ENCODE data around the gene FER. TPM values are rescaled to one million over a fixed set of nuclear protein-coding genes. Genes with fewer than 3 reads are reported as not detected.

The FER gene
- total RNA-seq, 1 experiment from 2014 or later = 18.0 TPM

DNA sequence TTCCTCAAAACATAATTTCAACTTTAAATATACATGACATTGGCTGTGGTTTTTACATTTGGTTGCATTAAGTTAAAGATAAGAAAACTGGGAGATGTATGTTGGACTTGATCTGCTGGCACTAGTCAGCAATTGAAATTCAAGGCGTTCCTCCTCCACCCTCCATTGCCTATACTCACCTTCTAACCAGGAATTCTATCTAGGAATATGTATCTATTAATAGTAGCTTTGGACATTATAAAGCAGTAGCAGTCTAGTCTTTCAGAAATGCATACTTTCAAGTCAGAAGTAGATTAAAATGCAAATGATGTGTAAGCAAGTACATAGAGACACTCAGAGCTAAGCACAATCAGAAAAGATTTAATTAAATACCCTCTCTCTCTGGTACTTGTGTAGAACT lies 24.9 kb downstream of the FER start:
- Histone ChIP-seq H3K9me3 (ENCODE audit: control insufficient read depth, low read depth, low read length) (no peaks in the 10 kb centered on the region), H2AK5ac (ENCODE audit: insufficient read length, low read length) (no peak overlapping the region), H3T11ph (ENCODE audit: low read length) (no peak overlapping the region), H3K56ac (ENCODE audit: insufficient read length, low read depth, low read length) (no peak overlapping the region), H3K4me2 (ENCODE audit: insufficient read depth, insufficient read length, low read length) (no peak overlapping the region), H3K18ac (ENCODE audit: insufficient read length, low read depth, low read length) (no peak overlapping the region), H4K91ac (ENCODE audit: insufficient read length, low read depth, low read length) (no peak overlapping the region), H4K5ac (ENCODE audit: insufficient read length, low read depth, low read length) (no peak overlapping the region), H3K79me1 (ENCODE audit: insufficient read depth, low read depth, low read length, poor library complexity, severe bottlenecking) (peaks cover 3% of the 10 kb centered on the region), H3K23me2 (ENCODE audit: insufficient read length, low read depth, low read length, poor library complexity, severe bottlenecking) (no peaks in the 10 kb centered on the region), H3K4ac (ENCODE audit: low read depth, low read length) (no peak overlapping the region), H3K4me1 (ENCODE audit: insufficient read depth, low read length) (no peaks in the 10 kb centered on the region; the same call in 1 of the 2 replicates), H3K27ac (ENCODE audit: insufficient read length, low read depth, low read length) (no peak overlapping the region), H3K23ac (ENCODE audit: insufficient read length, low read depth, low read length) (no peak overlapping the region), H2AFZ (ENCODE audit: low read length) (no peak overlapping the region), H2BK12ac (ENCODE audit: insufficient read length, low read depth, low read length) (no peak overlapping the region), H3K79me2 (ENCODE audit: insufficient read depth, low read length) (no peaks in the 10 kb centered on the region; the same call in 1 of the 2 replicates), H2BK5ac (ENCODE audit: insufficient read length, low read length) (no peak overlapping the region), H2BK20ac (ENCODE audit: low read depth, low read length, poor library complexity, severe bottlenecking) (no peak overlapping the region), H3K14ac (ENCODE audit: insufficient read depth, low read length) (no peak overlapping the region), H4K8ac (replicated peaks; ENCODE audit: insufficient read length, low read depth, low read length) (no peak overlapping the region), H2BK120ac (ENCODE audit: low read depth, low read length, poor library complexity, severe bottlenecking) (no peak overlapping the region), H4K20me1 (ENCODE audit: control insufficient read depth, insufficient read depth, insufficient read length) (no peaks in the 10 kb centered on the region), H3K27me3 (ENCODE audit: insufficient read depth, low read length) (no peaks in the 10 kb centered on the region), H3K9ac (ENCODE audit: extremely low read depth, insufficient read length, low read length) (no peak overlapping the region), H2BK15ac (ENCODE audit: low read depth, low read length) (no peak overlapping the region)
- WGBS (ENCODE audit: extremely low coverage, insufficient read length, low lambda C conversion rate) = no CpG with 5 or more reads among the region's 1 CpG
- TF ChIP-seq, protein P1, sequence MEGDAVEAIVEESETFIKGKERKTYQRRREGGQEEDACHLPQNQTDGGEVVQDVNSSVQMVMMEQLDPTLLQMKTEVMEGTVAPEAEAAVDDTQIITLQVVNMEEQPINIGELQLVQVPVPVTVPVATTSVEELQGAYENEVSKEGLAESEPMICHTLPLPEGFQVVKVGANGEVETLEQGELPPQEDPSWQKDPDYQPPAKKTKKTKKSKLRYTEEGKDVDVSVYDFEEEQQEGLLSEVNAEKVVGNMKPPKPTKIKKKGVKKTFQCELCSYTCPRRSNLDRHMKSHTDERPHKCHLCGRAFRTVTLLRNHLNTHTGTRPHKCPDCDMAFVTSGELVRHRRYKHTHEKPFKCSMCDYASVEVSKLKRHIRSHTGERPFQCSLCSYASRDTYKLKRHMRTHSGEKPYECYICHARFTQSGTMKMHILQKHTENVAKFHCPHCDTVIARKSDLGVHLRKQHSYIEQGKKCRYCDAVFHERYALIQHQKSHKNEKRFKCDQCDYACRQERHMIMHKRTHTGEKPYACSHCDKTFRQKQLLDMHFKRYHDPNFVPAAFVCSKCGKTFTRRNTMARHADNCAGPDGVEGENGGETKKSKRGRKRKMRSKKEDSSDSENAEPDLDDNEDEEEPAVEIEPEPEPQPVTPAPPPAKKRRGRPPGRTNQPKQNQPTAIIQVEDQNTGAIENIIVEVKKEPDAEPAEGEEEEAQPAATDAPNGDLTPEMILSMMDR (conservative IDR thresholded peaks at IDR 0.05) = no peak
- no peak for DNase-seq
- Mint-ChIP-seq H3K4me3 (no peak overlapping the region), H3K27ac (no peak overlapping the region), H3K9me3 (peaks cover 7 to 9% of the 10 kb centered on the region in 2 experiments; a peak in 3 of 5 replicates), H3K4me1 (no peaks in the 10 kb centered on the region), H3K27me3 (ENCODE audit: low read depth) (no peaks in the 10 kb centered on the region), H3K36me3 (ENCODE audit: insufficient read depth in 1 of 3, low read depth in 3 of 3) (peaks cover 8 to 21% (median 19%) of the 10 kb centered on the region in 3 experiments)
